Amniotic epithelial cell (primary cell): ENCODE data around the gene BCAT1.
"Not testable (repeated sequence)": the region's sequence is repeated elsewhere in the genome, so short reads cannot be mapped to it uniquely, and the experiment has no call there.

Experiments
- DNase-seq: peaks from one replicate; pipeline ENCODE4 v3.0.0-alpha.2; 2010; ENCODE audit warnings: low read depth

BCAT1 gene

DNA sequence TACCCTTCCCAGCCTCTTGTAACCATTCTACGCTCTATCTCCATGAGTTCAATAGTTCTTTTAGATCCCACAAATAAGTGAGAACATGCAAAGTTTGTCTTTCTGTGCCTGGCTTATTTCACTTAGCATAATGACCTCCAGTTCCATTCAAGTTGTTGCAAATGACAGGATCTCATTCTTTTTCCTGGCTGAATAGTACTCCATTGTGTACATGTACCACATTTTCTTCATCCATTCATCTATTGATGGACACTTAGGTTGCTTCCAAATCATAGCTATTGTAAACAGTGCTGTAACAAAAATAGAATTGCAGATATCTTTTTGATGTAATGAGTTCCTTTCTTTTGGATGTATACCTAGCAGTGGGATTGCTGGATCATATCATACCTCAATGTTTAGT, 139.6 kb downstream of the BCAT1 start:
- not testable (repeated sequence) for DNase-seq

DNA sequence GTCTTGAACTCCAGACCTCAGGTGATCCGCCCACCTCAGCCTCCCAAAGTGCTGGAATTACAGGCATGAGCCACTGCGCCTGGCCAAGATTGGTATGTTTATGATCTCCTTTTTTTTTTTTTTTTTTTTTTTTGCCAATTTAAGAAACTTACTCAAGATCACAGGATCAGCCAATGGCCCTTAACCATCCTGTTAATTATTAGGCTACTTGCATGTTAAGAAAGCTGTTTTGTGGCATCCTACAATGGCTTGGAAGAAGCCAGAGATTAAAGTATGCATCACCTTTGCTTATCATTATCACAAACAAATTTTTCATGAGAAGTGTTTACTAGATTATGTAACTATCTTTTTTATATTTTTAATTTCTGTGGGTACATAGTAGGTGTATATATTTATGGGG, 140.2 kb downstream of the BCAT1 start:
- DNase-seq, result no peak

DNA sequence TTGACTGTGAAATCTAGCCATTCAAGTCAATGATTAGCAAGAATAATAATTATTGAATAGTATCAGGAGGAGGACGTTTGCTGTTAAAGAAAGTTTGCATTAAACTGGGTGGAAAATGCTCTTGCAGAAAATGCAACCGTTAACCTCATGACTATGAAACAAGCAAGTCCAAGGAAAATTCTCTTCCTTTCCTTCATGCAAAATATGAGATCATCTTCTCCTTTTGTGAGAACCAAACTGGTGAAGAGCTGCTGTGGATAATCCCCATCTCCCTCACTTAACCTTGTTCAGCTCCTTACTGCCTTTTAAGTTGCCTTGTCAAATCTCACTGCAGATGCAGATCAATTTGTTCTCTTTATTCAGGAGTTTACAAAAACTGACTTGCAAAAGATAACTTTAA, 142.5 kb downstream of the BCAT1 start:
- no peak for DNase-seq

DNA sequence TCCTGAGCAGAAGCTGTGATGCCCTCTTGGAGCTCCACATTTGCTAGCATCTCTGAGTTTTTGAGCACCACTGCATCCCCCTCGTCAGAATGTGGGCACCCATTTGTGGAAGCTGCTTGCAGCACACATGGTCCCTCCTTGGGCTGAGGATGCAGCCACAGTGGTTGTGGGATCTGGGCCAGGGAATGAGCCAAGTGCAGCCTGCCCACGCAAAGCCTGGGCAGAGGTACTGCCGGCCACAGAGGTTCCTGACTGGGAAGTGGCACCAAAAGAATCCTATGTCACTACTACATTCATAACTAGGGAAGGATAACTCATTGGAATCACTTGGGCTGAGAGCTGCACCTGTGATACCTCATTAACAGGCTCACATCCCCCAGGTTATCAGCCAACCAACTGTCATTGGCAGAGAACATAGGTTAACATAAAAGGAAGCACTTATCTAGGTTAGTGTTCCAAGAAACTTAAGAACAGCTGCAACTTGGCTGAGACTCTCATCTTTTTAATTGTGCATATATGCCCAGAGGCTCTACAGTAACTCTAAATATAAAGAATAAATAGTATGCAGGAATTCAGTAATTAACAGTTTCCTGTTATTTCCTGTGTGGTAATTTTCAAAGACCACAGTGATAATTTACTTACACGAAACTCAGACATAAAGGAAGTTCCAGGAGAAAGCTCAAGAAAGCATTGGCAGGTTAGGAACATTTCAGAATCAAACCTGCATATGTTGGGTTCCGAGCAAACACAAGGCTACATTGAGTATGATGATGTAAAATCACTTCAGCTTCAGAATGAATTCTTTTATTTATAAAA, 145.3 kb downstream of the BCAT1 start:
- no peak for DNase-seq

DNA sequence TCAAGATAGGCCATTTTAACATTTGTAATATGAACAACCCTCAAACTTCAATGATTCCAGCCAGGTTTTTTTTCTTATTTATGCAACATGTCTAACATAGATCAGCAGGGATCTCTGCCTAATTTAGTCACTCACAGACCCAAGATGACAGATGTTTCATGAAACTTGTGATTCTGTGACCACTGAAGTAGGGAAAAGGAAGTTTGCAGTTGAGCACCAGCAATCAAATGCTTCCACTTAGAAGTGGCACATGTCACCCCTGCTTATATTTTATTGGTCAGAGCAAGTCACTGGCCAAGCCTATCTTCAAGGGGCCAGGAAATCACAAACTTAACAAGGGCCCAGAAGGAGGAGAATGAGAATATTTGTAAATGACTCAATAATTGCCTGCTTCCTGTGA, 150.6 kb downstream of the BCAT1 start:
- no peak for DNase-seq

DNA sequence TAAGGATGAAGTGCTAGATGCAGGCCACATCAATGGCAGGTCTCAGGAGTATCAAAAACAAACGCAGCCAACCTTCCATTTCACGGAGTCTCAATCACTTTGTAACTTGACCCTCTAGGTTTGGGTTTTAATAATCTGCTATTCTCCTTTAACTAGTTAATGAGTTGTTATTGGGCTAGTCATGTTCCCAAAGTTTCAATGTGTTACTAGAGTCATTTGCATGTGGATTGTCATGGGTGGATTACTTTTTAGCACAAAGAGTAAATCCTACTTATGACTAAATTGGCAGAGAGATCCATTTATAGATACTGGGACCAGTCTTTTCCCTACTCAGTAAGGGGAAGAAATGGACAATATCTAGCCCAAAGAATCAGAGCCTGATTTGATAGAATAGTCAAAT, 151.0 kb downstream of the BCAT1 start:
- no peak for DNase-seq

DNA sequence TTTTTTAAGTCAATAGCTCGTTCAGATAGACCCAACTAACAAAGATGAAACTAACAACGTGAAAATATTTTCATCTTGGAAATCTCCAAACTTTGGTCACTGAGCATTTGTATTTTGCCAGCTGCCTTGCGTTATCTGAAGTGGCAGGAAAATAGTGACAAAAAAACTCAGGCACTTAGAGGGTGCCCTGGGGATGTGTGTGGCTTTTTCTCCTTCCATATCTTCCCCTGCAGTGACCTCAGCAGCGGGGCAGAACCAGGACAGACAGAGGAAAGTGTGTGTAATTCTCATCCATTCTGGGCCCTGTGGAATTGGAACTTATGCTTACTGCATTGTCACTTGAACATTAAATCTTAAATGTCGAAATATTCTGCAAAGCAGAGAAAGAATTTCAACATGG, 152.0 kb downstream of the BCAT1 start:
- DNase-seq, result no peak

DNA sequence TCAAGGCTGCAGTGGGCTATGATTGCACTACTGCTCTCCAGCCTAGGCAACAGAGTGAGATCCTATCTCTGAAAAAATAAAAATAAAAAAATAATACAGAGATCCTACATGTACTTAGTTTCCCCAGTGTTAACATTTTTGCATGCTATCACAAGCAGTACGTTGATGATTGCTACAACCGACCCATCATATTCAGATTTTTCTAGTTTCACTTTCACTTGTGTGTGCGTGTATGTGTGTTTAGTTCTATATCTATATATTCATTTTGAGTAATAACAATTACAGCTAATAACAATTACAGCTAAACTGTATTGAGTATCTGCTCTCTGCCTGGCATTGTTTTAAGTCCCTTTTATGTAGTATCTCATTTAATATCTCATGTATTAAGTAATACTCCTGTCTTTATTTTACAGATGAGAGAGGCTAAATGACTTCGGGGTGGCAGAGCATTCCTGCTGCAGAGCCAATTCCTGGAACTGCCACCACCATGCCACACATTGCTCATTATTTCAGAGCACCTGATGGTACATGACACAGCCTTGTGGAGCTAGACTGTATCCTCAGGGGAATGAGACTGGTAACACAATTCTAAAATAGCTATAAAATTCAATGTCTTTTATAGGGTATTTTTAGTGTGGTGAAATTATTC, 153.1 kb downstream of the BCAT1 start:
- DNase-seq, result no peak

DNA sequence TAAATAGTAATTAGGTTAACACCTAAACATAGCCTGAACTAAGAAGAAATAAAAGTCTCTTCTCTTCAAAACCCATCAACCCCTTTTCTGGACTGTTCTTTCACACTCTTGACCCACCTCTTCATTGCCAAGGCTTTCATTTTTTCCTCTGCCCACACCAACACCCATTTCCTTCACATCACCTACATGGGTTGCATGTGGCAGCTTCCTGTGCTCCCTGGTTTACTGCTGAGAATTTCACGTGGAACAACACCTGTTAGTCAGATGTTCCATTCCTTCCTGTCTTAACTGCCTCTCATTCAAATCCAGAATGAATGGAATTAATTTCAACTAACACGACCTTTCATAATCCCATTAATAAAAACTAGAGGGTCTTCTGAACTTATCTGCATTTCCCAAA, 157.3 kb downstream of the BCAT1 start:
- no peak for DNase-seq

DNA sequence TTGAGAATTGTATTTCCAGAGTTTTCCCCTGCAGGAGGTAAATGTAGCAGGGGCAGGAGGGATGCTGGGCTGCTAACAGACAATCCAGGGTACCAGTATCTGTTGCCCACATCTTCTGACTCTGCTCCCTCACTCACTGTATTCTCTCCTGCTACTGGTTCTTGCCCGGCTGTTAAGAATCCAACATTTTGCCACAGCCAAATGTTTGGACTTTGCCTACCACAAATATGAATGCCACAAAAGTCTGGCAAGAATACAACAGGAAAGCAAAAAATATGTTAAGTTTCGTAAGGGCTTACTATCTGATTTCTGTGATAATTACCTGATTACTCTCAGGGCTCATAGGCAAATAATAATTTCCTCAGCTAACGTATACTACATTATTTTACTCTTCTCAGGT, 160.0 kb downstream of the BCAT1 start:
- DNase-seq, result peak; percentile 67

DNA sequence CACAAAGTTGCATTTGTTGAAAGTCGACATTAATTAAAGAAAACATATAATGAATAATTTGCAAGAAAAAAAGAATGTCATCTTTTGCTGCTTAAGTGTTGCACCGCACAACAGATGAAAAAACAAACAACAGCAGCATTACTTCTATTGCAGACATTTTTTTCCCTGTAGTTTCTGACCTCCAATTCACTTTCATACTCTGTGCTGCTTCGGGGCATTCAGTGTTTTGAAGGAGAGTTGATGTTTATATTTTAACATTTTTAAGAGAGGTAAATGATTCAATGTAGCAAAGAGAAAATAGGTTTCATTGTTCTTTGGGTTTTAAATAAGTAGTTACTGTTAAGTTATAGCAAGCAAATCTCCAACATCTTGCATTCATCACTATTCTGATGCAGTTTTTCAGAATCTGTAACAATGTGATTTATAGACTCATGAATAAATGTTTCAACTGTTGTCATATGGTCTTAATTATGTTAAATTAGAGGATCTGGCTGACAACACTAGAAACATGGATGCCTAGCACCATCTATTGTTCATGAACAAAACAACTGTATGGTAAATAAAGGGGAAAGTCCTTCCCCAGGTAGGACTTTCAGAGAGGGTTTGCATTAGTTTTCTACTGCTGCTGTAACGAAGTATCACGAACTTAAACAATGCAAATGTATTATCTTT, 168.1 kb downstream of the BCAT1 start:
- DNase-seq, result no peak

DNA sequence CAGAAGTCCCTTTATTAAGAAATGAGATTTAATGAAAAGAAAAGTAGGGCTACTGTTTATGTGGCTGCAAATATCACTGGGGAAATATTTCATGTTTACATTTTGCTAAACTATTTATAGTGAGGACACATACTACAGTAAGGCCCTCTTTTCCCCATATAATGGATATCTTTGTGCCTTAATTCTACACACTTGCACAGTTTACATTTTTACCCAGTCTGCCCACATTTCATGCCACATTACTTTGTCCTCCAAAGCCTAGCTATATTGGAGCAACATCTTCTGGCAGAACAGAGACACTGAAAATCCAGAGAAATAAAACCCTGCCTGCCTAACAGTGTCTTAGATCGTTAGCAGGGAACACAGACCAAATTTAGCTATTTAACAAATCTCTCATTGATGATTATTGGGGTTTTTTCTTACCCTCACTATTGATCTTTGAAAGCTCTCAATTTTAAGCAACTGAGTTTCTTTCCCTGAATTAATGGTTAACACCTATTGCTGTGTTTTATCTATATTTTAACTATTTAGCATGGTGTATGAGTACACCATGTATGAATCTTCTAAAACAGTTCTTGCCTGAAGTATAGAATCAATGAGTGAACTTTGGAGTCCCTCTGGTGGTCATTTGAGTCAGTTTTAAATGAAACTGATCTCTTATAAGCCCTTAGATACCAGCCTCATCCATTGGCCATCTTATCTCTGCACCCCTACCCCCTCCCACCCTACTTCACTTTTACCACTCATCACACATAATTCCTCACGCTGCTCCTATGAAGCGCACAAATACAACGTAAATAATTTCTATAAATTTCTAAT, 170.2 kb downstream of the BCAT1 start:
- peak; percentile 58 for DNase-seq

DNA sequence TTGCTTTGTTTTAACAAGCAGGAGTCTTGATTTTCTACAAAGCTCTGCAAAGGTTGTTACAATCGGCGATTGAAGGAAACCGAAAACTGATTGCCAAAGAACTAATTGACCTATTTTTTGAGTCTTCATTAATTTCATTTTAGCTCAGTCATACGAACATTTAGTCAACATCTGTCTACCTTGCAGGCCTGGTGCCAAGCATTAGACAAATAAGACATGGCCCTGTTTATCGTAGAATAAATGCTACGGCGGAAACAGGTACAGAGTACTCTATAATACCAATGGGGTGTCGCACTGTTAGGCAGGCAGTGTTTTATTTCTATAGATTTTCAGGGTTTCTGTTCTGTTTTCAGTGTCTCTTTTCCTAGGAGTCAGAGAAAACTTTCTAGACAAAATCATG, 171.5 kb downstream of the BCAT1 start:
- no peak for DNase-seq

DNA sequence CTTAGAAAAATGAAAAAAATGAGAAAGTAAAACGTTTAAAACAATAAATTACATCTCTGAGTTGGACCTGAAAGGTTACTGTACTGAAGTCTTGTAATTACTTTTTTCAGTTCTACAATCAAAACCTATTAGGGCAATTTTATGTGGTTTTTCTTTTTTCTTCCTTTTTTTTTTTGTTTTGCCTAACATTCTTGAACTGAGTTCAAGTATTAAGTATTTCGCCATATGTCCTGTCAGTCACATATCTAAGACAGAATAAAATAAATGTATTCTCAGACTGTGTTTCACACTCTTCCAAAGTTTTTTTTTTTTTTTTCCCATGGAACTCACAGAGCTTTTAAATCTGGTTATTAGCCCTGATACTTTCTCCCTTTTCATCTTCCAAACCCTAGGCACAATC, 172.0 kb downstream of the BCAT1 start:
- peak; percentile 79 for DNase-seq

DNA sequence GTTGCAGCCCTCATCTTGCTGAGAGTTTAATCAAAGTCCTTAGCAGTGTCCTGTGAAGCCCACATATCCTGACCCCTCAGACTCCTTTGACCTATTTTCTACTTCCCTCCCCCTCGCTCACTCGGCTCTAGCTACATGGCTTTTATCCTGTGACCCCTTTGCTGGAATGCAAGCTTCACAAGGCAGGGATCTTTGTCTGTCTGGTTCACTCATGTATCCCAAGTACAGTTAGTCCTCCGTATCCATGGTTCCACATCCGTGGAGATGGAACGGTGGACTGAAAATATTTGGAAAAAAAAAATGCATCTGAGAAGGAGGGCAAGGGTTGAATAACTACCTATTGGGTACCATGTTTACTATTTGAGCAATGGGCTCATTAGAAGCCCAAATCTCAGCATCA, 173.8 kb downstream of the BCAT1 start:
- no peak for DNase-seq

DNA sequence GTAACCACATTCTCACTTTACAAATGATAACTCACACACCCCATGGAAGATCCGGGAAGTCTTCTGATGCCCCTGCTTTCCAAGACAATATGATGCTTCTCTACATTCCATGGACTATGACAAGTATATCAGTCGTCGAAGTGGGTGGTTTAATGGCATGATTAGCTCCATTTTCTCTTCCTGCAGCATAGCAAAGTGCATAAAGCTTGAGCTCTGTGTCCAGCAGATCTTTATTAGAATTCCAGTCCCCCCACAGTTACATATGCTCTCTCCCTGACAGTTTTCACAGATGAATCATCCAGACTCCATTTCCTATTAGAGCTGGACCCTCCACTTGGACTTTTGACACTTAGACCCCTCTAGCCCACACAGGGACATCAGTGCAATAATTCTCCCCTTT, 174.9 kb downstream of the BCAT1 start:
- DNase-seq, result no peak

DNA sequence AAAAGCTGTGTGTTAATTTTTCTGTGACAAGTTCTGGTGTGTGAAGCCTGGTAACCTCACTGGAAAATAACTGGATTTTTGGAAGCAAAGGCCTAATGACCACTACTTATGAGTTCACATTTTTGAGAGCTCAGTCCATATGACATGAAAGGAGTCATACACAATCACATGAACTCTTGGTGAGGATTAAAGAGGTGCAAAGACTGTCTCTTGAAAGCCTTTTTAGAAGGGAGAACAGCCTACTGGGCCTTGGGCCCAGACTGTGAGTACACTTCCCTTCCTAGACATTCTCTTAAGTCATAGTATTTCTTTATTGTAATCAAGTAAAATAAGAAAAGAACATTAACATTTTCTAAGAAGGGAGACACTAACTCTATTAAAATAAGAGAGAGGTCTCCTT, 176.1 kb downstream of the BCAT1 start:
- DNase-seq, result no peak

DNA sequence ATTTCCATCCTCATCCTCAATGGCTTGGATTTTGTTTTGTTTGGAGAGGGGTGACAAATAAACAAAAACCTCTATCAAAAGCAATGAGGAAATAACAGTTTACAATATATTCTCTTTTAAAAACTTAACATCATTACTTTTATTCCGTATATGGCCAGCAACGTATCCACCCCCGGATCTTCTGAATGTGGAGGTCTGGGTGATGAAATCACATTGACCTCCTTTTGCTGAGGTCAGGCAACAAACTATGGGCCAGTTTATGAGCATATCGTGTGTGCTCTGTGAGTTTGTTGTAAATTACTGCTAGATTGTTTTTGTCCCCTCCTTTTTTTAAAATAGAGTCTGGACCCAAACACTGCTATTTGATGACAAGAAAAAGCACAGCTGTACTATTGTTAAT, 178.1 kb downstream of the BCAT1 start:
- DNase-seq, result peak; percentile 61

DNA sequence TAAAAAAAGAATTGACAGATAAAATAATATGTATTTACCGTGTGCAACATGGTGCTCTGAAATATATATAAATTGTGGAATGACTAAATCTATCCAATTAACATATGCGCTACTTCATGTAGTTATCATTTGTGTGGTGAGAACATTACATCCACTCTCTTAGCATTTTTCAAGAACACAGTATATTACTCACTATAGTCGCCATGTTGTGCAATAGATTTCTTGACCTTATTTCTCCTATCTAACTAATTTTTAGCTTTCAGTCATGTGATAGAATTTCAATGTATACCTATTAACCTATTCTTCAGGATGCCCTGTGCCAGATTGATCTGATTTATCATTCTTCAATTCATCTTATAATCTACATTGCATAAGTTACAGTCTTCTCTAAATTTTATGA, 178.6 kb downstream of the BCAT1 start:
- DNase-seq, result peak; percentile 80

DNA sequence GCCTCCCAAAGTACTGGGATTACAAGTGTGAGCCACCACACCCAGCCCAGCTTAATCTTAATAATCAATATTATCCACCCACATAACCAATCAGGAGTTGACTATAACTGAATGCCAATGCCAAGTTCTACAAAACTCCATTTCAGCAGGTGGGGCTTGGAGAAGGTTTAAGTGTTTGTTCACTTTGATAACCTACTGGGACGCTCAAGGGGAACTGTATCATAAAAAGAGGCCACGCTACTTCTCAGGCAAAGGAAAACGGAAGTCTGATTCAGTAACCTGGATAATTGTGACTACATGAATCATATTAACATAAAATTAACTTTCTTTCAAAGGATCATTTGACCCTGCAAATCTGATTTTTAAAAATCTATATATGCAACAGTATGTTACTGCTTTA, 179.2 kb downstream of the BCAT1 start:
- no peak for DNase-seq

DNA sequence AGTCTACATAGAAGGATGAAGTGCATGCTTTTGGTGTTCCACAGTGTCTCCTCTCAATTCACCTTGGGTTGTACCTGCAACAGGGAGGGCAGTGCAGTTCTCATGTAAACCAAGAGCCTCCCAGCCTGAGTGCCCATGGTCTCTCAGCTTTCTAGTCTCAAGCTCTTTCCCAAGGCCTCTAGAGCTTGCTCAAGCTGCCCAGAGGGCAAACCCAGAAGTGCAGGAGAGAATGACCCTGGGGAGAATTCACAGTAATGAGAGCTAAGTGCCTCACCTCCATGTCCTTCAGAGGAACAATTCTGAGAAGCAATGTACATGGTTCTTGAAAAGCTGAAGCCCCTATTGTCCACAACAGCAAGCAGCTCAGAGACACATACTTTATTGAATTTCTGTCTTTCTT, 180.5 kb downstream of the BCAT1 start:
- DNase-seq, result no peak

DNA sequence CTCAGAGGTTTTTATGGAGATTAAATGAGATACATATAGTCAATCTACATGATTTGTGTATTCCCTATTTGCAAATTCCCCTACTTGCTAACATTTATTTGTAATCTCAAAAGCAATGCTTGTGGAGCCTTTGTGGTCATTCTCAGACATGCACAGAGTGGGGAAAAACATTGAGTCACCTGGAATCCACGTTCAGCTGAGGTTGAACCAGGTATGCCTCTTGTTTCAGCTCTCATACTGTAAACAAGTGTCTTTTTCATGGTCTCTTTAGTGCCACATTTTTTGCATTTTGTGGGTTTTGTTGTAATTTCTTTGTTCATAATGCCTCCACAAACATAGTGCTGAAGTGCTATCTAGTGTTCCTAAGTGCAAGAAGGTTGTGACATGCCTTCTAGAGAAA, 181.9 kb downstream of the BCAT1 start:
- peak; percentile 39 for DNase-seq
